Skeletal muscle cell (primary cell): ENCODE results near the gene CNOT11.
A peak's percentile ranks its signal among the peaks of the same experiment; 100 is the strongest.
"Not testable (repeated sequence)": the region's sequence is repeated elsewhere in the genome, so short reads cannot be mapped to it uniquely, and the experiment has no call there.

Experiments used
- DNase-seq: peaks from one replicate; pipeline ENCODE4 v3.0.0-alpha.2; 2010; ENCODE audit warnings: low read depth
- H3K4me3 ChIP-seq: 2 replicates; pipeline ENCODE4 v1.5.1; 2011; ENCODE audit warnings: low read depth, mild to moderate bottlenecking, control low read depth, low read length, moderate library complexity

CNOT11 gene

DNA sequence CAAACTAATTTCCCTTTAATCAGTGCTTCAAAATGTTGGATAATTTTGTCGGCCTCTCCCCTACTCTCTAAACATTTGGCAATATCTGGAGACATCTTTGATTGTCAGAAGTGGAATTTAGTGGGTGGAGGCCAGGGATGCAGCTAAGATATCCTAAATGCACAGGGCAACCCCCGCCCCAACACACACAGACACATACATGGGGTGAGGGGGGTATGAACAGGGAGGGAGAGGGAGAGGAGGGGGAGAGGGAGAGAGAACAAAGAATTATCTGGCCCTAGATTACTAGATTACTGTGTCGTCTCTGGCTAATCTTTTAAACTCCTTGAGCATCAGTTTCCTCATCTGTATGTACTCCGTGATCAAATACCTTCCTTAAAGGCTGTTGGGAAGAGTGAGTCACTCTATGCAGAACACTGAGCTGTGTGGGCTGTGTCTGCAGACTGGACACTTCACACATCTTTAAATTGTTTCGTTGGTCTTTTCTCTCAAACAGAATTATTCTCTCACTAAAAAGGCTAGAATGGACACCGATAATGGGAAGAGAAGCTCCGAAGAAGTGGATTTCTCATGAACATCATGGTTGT lies 52.9 kb downstream of the CNOT11 start:
- H3K4me3 ChIP-seq: no peak overlapping the region
- DNase-seq: no peak

DNA sequence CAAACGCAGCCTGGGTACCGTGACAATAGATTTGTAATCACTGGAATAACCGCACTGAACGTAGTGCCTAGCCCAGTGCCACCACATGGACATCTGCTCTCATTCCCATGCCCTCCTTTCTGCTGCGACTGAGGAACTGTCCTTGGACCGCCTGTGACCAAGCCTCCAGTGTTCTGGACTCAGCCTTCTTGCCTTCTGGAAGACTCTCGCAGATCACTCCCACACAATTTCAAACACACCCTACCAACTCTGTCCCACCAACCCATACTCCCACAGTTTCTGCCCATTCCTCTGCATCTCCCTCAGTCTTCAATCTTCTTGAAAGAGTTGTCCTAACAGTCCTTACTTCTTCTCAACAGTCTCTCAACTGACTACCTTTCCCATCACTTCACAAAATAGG lies 53.7 kb downstream of the CNOT11 start:
- DNase-seq: no peak
- H3K4me3 ChIP-seq: peak overlapping the region; percentile 75

DNA sequence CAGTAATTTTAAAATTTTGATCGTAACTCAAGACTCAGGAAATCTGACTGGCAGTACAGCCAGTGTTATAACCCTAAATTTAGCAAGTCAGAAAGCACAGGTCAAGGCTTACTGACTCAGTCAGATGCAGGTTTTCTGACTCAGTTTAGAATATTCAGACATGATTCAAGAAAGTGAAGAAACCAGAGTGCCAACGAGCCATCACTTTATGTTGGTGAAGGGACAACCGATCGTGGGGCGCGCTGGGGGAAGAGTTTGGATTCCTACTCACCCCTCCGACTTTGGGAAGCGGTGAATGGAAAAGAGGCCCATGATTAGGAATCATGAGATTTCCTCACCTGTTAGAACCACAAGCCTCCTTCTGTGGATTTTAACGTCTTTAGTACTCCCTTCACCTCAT lies 54.8 kb downstream of the CNOT11 start:
- peak overlapping the region; percentile 75 for H3K4me3 ChIP-seq
- no peak for DNase-seq

DNA sequence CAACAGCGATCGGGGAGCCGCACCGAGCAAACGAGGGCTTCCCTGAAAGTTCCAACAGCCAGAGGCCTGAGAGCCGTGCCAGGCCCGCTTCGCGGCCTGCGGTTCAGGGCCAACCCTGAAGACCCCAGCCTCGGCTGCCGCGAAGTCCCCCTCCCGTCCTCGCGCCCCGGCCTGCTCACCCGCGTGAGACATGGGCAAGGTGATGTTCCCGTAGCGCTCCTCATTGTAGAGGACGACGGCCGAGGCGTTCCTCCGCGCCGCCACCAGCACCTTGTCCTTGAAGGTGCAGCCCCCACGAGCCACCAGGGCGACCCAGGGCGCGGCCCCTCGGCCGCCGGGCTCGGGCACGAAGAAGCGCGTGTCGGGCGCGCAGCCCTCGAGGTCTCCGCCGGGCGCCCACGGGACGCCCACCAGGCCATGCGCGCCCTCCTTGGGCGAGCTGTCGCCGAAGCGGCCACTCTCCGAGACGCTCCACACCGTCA lies 55.3 kb downstream of the CNOT11 start:
- peak overlapping the region; percentile 75 for H3K4me3 ChIP-seq
- no peak for DNase-seq

DNA sequence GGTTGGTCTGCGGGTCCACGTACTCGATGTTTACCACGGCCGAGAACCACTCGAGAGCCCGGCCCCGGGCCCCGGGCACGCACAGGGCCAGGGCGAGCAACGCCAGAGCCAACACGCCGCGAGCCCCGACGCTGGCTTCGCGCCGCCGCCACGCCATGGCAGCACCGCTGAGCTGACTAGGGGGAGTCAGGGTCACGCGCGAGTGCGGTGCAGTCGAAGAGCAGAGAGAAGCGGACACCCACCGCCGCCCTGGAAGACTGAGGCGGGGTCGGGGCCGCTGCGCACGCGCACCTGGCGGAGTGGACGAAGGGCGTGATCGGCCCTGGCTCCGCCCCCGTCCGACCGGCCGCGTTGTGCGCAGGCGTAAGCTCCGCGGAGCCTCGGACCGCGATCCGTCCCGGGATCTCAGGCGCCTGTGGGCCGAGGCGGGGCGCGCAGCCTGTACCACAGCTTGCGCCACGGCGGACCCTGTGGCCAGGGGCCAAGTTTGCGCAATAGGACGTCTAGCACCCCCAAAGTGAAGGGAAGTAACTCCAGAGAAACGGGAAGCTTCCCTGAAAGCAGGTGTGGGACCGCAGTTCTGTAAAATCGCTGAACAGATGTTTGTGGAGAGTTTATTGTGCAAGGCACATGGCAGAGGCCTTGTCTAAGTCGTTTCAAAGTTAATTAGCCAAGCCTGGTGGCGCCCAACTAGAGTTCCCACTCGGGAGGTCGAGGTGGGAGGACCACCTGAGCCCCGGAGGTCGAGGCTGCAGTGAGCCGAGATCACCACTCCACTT lies 55.9 kb downstream of the CNOT11 start, which contains the start of gene RNF149:
Gene RNF149 (minus strand): TSS at position 270 of the 779 bp plus-strand sequence. CDS start 113 bp downstream, at position 157.
- H3K4me3 ChIP-seq: peak within 1 kb of the TSS; percentile 75
- DNase-seq: peak; percentile 69

DNA sequence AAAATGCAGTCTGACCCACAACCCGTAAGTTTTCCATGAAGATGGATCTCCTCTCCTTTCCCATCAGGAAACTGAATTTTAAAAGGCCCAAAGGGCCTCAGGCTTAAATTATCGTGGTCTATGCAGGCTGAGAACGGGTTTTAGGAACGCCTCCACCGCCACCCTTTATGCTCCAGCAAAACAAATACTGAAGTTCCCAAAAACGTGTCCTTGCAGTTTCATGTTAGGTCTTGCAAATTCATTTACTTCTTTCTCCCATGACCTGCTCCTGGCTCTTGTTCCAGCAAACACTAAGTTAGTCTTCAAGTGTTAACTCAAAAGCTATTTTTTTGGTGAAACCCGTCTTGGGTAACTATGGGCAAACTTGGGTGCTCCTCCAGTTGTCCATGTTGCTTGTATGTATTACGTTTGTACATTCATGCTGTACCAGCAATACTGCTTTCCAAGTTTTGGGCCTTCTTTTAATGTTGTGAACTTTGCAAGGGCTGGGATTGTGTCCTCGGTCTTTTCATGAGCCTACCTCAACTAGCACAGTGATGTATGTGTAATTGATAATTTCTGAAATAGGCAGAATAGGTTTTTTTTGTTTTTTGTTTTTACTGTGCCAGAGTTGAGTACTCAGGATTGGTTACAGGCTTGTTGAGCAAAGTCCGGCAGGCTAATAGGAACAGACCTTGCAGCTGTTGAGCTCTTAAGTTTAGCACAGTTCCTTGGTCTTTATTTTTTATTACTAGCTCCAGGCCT lies 57.6 kb downstream of the CNOT11 start:
- no peak overlapping the region for H3K4me3 ChIP-seq
- no peak for DNase-seq

DNA sequence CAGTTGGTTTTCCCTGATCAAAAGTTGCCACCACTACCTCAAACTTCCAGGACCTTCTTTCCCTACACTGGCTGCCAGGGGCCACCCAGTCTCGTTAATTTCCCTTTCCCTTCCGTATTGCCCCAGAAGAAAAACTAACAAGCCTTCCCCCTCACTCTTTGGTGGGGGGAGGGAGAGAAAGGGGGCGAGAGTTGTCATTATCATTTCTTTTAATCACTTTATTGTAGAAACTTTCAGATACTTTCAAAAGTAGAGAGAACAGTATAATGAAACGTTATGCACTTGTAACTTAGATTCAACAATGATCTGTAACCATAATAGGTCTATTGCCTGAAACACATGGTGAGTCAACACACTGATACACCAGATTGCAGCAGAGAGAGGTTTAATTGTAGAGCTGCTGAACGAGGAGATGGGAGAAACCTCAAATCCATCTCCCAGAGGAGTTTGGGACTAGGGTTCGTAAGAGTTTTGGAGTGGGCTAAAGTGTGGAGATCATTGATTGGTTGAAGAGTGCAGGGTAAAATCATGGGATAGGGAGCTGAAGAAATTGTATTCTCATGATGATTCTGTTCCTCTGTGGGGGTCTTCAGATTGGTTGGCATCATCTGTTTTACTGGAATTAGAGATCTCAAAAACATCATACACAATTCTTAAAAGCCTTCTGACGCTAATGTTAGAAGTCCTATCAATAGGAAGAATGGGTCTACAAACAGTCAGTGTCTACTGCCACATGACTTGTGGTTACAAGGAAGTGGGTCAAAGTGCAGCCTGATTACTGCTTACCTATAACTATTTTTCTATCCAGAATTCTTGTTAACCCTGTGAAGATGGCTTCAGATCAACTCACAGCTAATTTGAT lies 58.4 kb downstream of the CNOT11 start:
- no peak overlapping the region for H3K4me3 ChIP-seq
- no peak for DNase-seq

DNA sequence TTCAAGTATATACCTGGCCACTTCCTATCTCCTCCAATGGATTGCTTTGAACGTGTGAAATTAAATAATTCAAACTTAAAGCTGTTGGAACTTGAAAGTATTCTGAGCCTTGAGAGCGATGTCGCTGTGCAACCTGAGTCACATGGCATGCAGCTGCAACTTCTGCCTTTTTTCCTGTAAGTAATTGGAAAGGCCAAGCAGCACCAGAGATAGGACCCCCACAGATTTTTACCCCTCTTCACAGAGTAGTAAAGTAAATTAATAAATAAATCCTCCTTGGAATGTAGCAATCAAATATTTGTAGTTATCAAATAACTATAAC lies 59.0 kb downstream of the CNOT11 start:
- no peak for DNase-seq
- no peak overlapping the region for H3K4me3 ChIP-seq

DNA sequence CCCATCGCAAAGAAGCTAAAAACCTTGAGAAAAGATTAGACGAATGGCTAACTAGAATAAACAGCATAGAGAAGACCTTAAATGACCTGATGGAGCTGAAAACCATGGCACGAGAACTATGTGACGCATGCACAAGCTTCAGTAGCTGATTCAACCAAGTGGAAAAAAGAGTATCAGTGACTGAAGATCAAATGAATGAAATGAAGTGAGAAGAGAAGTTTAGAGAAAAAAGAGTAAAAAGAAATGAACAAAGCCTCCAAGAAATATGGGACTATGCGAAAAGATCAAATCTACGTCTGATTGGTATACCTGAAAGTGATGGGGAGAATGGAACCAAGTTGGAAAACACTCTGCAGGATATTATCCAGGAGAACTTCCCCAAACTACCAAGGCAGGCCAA lies 63.9 kb downstream of the CNOT11 start:
- DNase-seq, H3K4me3 ChIP-seq: not testable (repeated sequence)
